Liver (tissue), 9 donors: ENCODE measurements around the gene P2RX7. TPM values are rescaled to one million over a fixed set of nuclear protein-coding genes. Genes with fewer than 3 reads are reported as not detected.

Experiments
- DNase-seq: peaks from one replicate; pipeline ENCODE4 v3.0.0-alpha.2; 2017; ENCODE audit warnings: low spot score
- H3K27ac ChIP-seq, 2 donors: one replicate each; pipeline ENCODE4 v1.7.0; 2013; ENCODE audit warnings: inconsistent platforms in 2 of 2, low read length in 2 of 2, control low read depth in 1 of 2, low read depth in 1 of 2, mild to moderate bottlenecking in 1 of 2
- H3K27me3 ChIP-seq, 4 donors: one replicate each; pipeline versions ENCODE4 v1.6.1 to v1.7.0; 2013; ENCODE audit warnings: low read length in 3 of 4, inconsistent platforms in 1 of 4, mild to moderate bottlenecking in 1 of 4, moderate library complexity in 1 of 4; ENCODE audit not compliant: control insufficient read depth in 4 of 4, insufficient read depth in 4 of 4
- H3K36me3 ChIP-seq, 4 donors: one replicate each; pipeline versions ENCODE4 v1.6.1 to v1.7.0; 2013; ENCODE audit warnings: low read length in 3 of 4, mild to moderate bottlenecking in 3 of 4, low read depth in 1 of 4, moderate library complexity in 1 of 4; ENCODE audit not compliant: control insufficient read depth in 4 of 4, insufficient read depth in 3 of 4
- H3K4me1 ChIP-seq, 4 donors: one replicate each; pipeline versions ENCODE4 v1.6.1 to v1.7.0; 2013; ENCODE audit warnings: low read length in 3 of 4, mild to moderate bottlenecking in 3 of 4, moderate library complexity in 1 of 4; ENCODE audit not compliant: control insufficient read depth in 4 of 4, insufficient read depth in 4 of 4
- H3K4me3 ChIP-seq, 3 donors: one replicate each; pipeline versions ENCODE4 v1.6.1 to v1.7.0; 2013; ENCODE audit warnings: low read length in 3 of 3, control low read depth in 1 of 3, low read depth in 1 of 3, mild to moderate bottlenecking in 1 of 3
- H3K9ac ChIP-seq, 2 donors: one replicate each; pipeline ENCODE4 v1.7.0; 2013; ENCODE audit warnings: low read length in 2 of 2, mild to moderate bottlenecking in 2 of 2, moderate library complexity in 2 of 2, control low read depth in 1 of 2, low read depth in 1 of 2
- H3K9me3 ChIP-seq, 4 donors: one replicate each; pipeline versions ENCODE4 v1.6.1 to v1.7.0; 2013; ENCODE audit warnings: low read length in 3 of 4; ENCODE audit not compliant: control insufficient read depth in 4 of 4
- FOXA1 ChIP-seq: IDR thresholded peaks from 2 replicates; pipeline ENCODE4 v1.6.1; 2016; ENCODE audit warnings: antibody characterized with exemption
- FOXA2 ChIP-seq: IDR thresholded peaks from 2 replicates; pipeline ENCODE4 v1.6.1; 2016; ENCODE audit warnings: antibody characterized with exemption
- GABPA ChIP-seq, 2 donors: IDR thresholded peaks in 1 of 2; conservative IDR thresholded peaks in 1 of 2; 2 replicates each; pipeline ENCODE4 v1.6.1; 2016; ENCODE audit warnings: antibody characterized with exemption in 2 of 2, mild to moderate bottlenecking in 1 of 2, moderate library complexity in 1 of 2
- HNF4A ChIP-seq, 2 donors: conservative IDR thresholded peaks; 2 replicates each; pipeline ENCODE4 v1.6.1; 2016; ENCODE audit warnings: antibody characterized with exemption in 2 of 2, mild to moderate bottlenecking in 2 of 2
- HNF4G ChIP-seq: IDR thresholded peaks from 2 replicates; pipeline ENCODE4 v1.6.1; 2016; ENCODE audit warnings: antibody characterized with exemption
- JUND ChIP-seq, 2 donors: IDR thresholded peaks; 2 replicates each; pipeline ENCODE4 v1.6.1; 2016; ENCODE audit warnings: antibody characterized with exemption in 2 of 2
- NR2F2 ChIP-seq: IDR thresholded peaks from 2 replicates; pipeline ENCODE4 v1.6.1; 2016; ENCODE audit warnings: antibody characterized with exemption
- RAD21 ChIP-seq, 2 donors: IDR thresholded peaks; 2 replicates each; pipeline ENCODE4 v1.6.1; 2016; ENCODE audit warnings: antibody characterized with exemption in 2 of 2, mild to moderate bottlenecking in 2 of 2
- RXRA ChIP-seq, 2 donors: IDR thresholded peaks; 2 replicates each; pipeline ENCODE4 v1.6.1; 2017 to 2018; ENCODE audit warnings: antibody characterized with exemption in 2 of 2, mild to moderate bottlenecking in 1 of 2
- SP1 ChIP-seq: IDR thresholded peaks from 2 replicates; pipeline ENCODE4 v1.6.1; 2018; ENCODE audit warnings: antibody characterized with exemption, mild to moderate bottlenecking
- TAF1 ChIP-seq: conservative IDR thresholded peaks from 2 replicates; pipeline ENCODE4 v1.6.1; 2016; ENCODE audit warnings: antibody characterized with exemption, mild to moderate bottlenecking
- YY1 ChIP-seq: IDR thresholded peaks from 2 replicates; pipeline ENCODE4 v1.6.1; 2016; ENCODE audit warnings: antibody characterized with exemption, mild to moderate bottlenecking
- WGBS: extraction: QIAGEN DNeasy Blood & Tissue Kit; methylation state at CpG from one replicate; pipeline ENCODE4 v1.1.7; 2013; 5-methylcytosine and 5-hydroxymethylcytosine counted together
- polyA plus RNA-seq, 2 donors: library from polyadenylated mRNA; stranded (reverse) in 1 of 2; unstranded in 1 of 2; fragments of 200-250 nt in 1 of 2; fragments of >200 nt in 1 of 2; fragmentation: Nextera tagmentation in 1 of 2; extraction: Ambion mirVana in 1 of 2; gene quantifications; one replicate each; pipeline versions ENCODE4 v1.2.1 to v1.2.3, GENCODE V29; 2013 to 2015
- total RNA-seq, 2 donors: library from RNA; depleted of rRNA; stranded (reverse); fragments of >200 nt; gene quantifications; one replicate each; pipeline ENCODE4 v1.2.3, GENCODE V29; 2014
- TF ChIP-seq, protein P1 (sequence below): fragments of 150-350 bp; IDR thresholded peaks from 2 replicates; pipeline ENCODE4 v1.5.1; 2017; ENCODE audit warnings: improper control_type of control experiment, low read depth, low read length; ENCODE audit not compliant: missing input control
- TF ChIP-seq, protein P2 (sequence below): IDR thresholded peaks from 2 replicates; pipeline ENCODE4 v1.6.1; 2016; ENCODE audit warnings: antibody characterized with exemption, mild to moderate bottlenecking
- TF ChIP-seq, protein P3 (sequence below): IDR thresholded peaks from 2 replicates; pipeline ENCODE4 v1.6.1; 2016; ENCODE audit warnings: antibody characterized with exemption
- TF ChIP-seq, protein P4 (sequence below): IDR thresholded peaks from 2 replicates; pipeline ENCODE4 v1.6.1; 2016; ENCODE audit warnings: antibody characterized with exemption
- TF ChIP-seq, protein P5 (sequence below): IDR thresholded peaks from 2 replicates; pipeline ENCODE4 v1.6.1; 2016; ENCODE audit warnings: antibody characterized with exemption
- donor health status: healthy.
- donor health status: healthy.
- donor health status: healthy.
- donor health status: healthy.
- donor health status: healthy.

Gene P2RX7
- total and polyA plus RNA-seq, 4 donors: 1.2 to 3.2 (median 2.2) TPM

DNA sequence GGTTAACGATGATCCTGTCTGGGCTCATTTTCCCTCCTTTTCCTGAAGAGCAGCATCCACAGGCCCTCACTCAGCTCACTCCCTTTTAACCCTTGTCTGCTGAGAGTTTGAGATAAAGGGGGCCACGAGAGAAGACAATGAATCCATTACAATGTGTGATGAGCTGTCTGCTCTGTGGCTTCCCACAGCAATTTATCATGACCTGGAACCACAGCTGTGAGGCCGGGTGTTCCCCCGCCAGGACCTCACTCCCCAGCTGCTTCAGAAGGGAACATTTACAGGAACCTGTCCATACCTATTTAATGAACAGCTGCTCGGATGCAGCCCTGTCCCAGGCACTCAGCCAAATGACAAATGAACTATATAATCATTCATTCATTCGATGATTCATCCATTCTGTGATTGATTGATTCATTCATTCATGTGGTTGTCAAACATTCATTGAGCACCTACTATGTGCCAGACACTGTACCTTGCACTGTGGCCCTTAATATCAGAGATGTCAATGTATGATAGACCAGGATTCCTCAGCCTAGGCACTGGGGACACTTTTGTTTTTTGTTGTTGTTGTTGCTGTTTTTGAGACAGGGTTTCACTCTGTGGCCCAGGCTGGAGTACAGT lies 18.5 kb upstream of the P2RX7 start:
- no peaks in the 10 kb centered on the region for H3K27me3 ChIP-seq
- no peak overlapping the region for H3K9ac ChIP-seq
- H3K27ac ChIP-seq: no peak overlapping the region
- TF ChIP-seq HNF4G: no peak
- no peak for TF ChIP-seq TAF1
- TF ChIP-seq RAD21 (IDR thresholded peaks at IDR 0.05): no peak
- TF ChIP-seq GABPA (IDR thresholded peaks at IDR 0.05 in 1 of 2, conservative IDR thresholded peaks at IDR 0.05 in 1 of 2): no peak
- TF ChIP-seq, protein P1, sequence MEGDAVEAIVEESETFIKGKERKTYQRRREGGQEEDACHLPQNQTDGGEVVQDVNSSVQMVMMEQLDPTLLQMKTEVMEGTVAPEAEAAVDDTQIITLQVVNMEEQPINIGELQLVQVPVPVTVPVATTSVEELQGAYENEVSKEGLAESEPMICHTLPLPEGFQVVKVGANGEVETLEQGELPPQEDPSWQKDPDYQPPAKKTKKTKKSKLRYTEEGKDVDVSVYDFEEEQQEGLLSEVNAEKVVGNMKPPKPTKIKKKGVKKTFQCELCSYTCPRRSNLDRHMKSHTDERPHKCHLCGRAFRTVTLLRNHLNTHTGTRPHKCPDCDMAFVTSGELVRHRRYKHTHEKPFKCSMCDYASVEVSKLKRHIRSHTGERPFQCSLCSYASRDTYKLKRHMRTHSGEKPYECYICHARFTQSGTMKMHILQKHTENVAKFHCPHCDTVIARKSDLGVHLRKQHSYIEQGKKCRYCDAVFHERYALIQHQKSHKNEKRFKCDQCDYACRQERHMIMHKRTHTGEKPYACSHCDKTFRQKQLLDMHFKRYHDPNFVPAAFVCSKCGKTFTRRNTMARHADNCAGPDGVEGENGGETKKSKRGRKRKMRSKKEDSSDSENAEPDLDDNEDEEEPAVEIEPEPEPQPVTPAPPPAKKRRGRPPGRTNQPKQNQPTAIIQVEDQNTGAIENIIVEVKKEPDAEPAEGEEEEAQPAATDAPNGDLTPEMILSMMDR: no peak
- WGBS: 77% methylated on average over 6 of the region's 6 CpGs
- no peaks in the 10 kb centered on the region for H3K9me3 ChIP-seq
- DNase-seq: no peak
- no peak overlapping the region for H3K4me3 ChIP-seq
- no peaks in the 10 kb centered on the region for H3K36me3 ChIP-seq
- H3K4me1 ChIP-seq: peaks cover 2 to 29% (median 15%) of the 10 kb centered on the region in 4 donors

DNA sequence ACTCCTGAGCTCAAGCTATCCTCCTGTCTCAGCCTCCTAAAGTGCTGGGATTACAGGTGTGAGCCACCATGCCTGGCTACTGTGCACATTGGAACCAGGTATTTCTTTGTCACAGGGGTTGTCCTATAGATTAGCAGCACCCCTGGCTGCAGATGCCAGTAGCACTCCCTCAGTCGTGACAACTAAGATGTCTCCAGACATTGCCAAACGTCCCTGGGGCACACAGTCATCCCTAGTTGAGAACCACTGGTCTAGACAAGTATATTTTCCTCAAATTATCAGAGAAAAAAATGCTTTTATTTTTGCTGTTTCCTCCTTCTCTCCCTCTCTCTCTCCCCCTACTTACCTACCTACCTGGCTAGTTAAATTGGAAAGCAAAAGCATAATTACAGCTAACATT lies 17.9 kb upstream of the P2RX7 start:
- WGBS: 77% methylated on average over 2 of the region's 2 CpGs
- no peak overlapping the region for H3K27ac ChIP-seq
- H3K9me3 ChIP-seq: no peaks in the 10 kb centered on the region
- no peaks in the 10 kb centered on the region for H3K27me3 ChIP-seq
- DNase-seq: no peak
- no peaks in the 10 kb centered on the region for H3K36me3 ChIP-seq
- TF ChIP-seq, protein P2, sequence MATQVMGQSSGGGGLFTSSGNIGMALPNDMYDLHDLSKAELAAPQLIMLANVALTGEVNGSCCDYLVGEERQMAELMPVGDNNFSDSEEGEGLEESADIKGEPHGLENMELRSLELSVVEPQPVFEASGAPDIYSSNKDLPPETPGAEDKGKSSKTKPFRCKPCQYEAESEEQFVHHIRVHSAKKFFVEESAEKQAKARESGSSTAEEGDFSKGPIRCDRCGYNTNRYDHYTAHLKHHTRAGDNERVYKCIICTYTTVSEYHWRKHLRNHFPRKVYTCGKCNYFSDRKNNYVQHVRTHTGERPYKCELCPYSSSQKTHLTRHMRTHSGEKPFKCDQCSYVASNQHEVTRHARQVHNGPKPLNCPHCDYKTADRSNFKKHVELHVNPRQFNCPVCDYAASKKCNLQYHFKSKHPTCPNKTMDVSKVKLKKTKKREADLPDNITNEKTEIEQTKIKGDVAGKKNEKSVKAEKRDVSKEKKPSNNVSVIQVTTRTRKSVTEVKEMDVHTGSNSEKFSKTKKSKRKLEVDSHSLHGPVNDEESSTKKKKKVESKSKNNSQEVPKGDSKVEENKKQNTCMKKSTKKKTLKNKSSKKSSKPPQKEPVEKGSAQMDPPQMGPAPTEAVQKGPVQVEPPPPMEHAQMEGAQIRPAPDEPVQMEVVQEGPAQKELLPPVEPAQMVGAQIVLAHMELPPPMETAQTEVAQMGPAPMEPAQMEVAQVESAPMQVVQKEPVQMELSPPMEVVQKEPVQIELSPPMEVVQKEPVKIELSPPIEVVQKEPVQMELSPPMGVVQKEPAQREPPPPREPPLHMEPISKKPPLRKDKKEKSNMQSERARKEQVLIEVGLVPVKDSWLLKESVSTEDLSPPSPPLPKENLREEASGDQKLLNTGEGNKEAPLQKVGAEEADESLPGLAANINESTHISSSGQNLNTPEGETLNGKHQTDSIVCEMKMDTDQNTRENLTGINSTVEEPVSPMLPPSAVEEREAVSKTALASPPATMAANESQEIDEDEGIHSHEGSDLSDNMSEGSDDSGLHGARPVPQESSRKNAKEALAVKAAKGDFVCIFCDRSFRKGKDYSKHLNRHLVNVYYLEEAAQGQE: no peak
- TF ChIP-seq, protein P3, sequence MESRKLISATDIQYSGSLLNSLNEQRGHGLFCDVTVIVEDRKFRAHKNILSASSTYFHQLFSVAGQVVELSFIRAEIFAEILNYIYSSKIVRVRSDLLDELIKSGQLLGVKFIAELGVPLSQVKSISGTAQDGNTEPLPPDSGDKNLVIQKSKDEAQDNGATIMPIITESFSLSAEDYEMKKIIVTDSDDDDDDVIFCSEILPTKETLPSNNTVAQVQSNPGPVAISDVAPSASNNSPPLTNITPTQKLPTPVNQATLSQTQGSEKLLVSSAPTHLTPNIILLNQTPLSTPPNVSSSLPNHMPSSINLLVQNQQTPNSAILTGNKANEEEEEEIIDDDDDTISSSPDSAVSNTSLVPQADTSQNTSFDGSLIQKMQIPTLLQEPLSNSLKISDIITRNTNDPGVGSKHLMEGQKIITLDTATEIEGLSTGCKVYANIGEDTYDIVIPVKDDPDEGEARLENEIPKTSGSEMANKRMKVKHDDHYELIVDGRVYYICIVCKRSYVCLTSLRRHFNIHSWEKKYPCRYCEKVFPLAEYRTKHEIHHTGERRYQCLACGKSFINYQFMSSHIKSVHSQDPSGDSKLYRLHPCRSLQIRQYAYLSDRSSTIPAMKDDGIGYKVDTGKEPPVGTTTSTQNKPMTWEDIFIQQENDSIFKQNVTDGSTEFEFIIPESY: no peak
- TF ChIP-seq FOXA2: no peak
- no peak for TF ChIP-seq TAF1
- TF ChIP-seq, protein P1: no peak
- TF ChIP-seq SP1: no peak
- TF ChIP-seq, protein P4, sequence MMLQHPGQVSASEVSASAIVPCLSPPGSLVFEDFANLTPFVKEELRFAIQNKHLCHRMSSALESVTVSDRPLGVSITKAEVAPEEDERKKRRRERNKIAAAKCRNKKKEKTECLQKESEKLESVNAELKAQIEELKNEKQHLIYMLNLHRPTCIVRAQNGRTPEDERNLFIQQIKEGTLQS: no peak
- TF ChIP-seq, protein P5, sequence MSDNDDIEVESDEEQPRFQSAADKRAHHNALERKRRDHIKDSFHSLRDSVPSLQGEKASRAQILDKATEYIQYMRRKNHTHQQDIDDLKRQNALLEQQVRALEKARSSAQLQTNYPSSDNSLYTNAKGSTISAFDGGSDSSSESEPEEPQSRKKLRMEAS: no peak
- no peak for TF ChIP-seq FOXA1
- TF ChIP-seq YY1: no peak
- TF ChIP-seq JUND (IDR thresholded peaks at IDR 0.05): no peak
- TF ChIP-seq NR2F2: no peak
- no peak for TF ChIP-seq HNF4A (conservative IDR thresholded peaks at IDR 0.05)
- no peak for TF ChIP-seq RXRA (IDR thresholded peaks at IDR 0.05)
- no peak for TF ChIP-seq HNF4G
- TF ChIP-seq GABPA (IDR thresholded peaks at IDR 0.05 in 1 of 2, conservative IDR thresholded peaks at IDR 0.05 in 1 of 2): no peak
- H3K9ac ChIP-seq: no peak overlapping the region
- peaks cover 2 to 29% (median 15%) of the 10 kb centered on the region in 4 donors for H3K4me1 ChIP-seq
- H3K4me3 ChIP-seq: no peak overlapping the region
